B cell (primary cell): ENCODE data around the gene PPARG. TPM values are rescaled to one million over a fixed set of nuclear protein-coding genes. Genes with fewer than 3 reads are reported as not detected.

ENCODE experiments used
- ATAC-seq: fragments of 200-7000 bp; cut with Tn5 transposase; one replicate; pipeline ENCODE4 v1.10.0; 2021; ENCODE audit warnings: low read depth, mild to moderate bottlenecking, moderate number of reproducible peaks, moderate library complexity
- CTCF ChIA-PET: fragments of 350-600 bp; sonication (Branson Sonifier 250); formaldehyde crosslinking; loops from one replicate; lab custom pipeline; 2021; ENCODE audit warnings: antibody characterized with exemption, inconsistent platforms; lab: Charles Lee
- POLR2A ChIA-PET: fragments of 350-600 bp; sonication (Branson Sonifier 250); formaldehyde crosslinking; loops from one replicate; lab custom pipeline; 2021; ENCODE audit warnings: antibody characterized with exemption; lab: Charles Lee
- DNase-seq: peaks from one replicate; pipeline ENCODE4 v3.0.0; 2013
- H2AFZ ChIP-seq: 2 replicates; pipeline ENCODE4 v1.6.1; 2012; ENCODE audit warnings: mild to moderate bottlenecking, low read depth, low read length; ENCODE audit not compliant: insufficient read depth, poor library complexity, severe bottlenecking
- H3K27ac ChIP-seq, 2 donors: 1 replicate in 1 of 2; 2 replicates in 1 of 2; pipeline ENCODE4 v1.5.1; 2012 to 2013; ENCODE audit warnings: low read length in 2 of 2, mild to moderate bottlenecking in 2 of 2, moderate library complexity in 1 of 2
- H3K27me3 ChIP-seq, 4 experiments: fragments of 200-600 bp in 1 of 4; sonication (generic) in 1 of 4; replicated peaks in 1 of 4; 1 replicate in 2 of 4; 2 replicates in 2 of 4; pipeline versions ENCODE4 v1.6.1 to v1.7.0; 2013 to 2016; ENCODE audit warnings: low read length in 3 of 4, mild to moderate bottlenecking in 2 of 4, mixed read lengths in 1 of 4, moderate library complexity in 1 of 4; ENCODE audit not compliant: insufficient read depth in 4 of 4, control insufficient read depth in 3 of 4; ENCODE audit errors: control extremely low read depth in 1 of 4
- H3K36me3 ChIP-seq, 2 experiments: replicated peaks in 1 of 2; 1 replicate in 1 of 2; 2 replicates in 1 of 2; pipeline versions ENCODE4 v1.6.1 to v1.7.1; 2013; ENCODE audit warnings: low read length in 1 of 2; ENCODE audit not compliant: insufficient read depth in 2 of 2, control insufficient read depth in 1 of 2; ENCODE audit errors: control extremely low read depth in 1 of 2, extremely low read depth in 1 of 2
- H3K4me1 ChIP-seq, 2 donors: fragments of 200-600 bp in 1 of 2; sonication (generic) in 1 of 2; 1 replicate in 1 of 2; 2 replicates in 1 of 2; pipeline versions ENCODE4 v1.5.1 to v1.6.1; 2013 to 2017; ENCODE audit warnings: low read length in 2 of 2; ENCODE audit not compliant: control insufficient read depth in 2 of 2, insufficient read depth in 2 of 2
- H3K4me2 ChIP-seq: replicated peaks from 2 replicates; pipeline ENCODE3; 2012; ENCODE audit warnings: mild to moderate bottlenecking, low read depth, low read length; ENCODE audit not compliant: poor library complexity, severe bottlenecking
- H3K4me3 ChIP-seq, 5 experiments: fragments of 200-600 bp in 1 of 5; sonication (generic) in 1 of 5; 1 replicate in 3 of 5; 2 replicates in 2 of 5; pipeline versions ENCODE4 v1.5.1 to v1.7.0; 2011 to 2016; ENCODE audit warnings: low read length in 4 of 5, mild to moderate bottlenecking in 4 of 5, low read depth in 2 of 5, control low read depth in 1 of 5, moderate library complexity in 1 of 5; ENCODE audit not compliant: insufficient read depth in 1 of 5; ENCODE audit errors: control extremely low read depth in 1 of 5, extremely low read depth in 1 of 5
- H3K79me2 ChIP-seq: fragments of 200-600 bp; sonication (generic); one replicate; pipeline ENCODE4 v1.6.0; 2016; ENCODE audit warnings: low read length; ENCODE audit not compliant: control insufficient read depth, insufficient read depth
- H3K9ac ChIP-seq: fragments of 200-600 bp; sonication (generic); 2 replicates; pipeline ENCODE4 v1.6.1; 2017; ENCODE audit warnings: mild to moderate bottlenecking, low read length, moderate library complexity
- H3K9me3 ChIP-seq, 3 donors: one replicate each; pipeline versions ENCODE4 v1.6.1 to v1.7.1; 2013; ENCODE audit warnings: low read length in 2 of 3; ENCODE audit not compliant: control insufficient read depth in 2 of 3, insufficient read depth in 1 of 3; ENCODE audit errors: control extremely low read depth in 1 of 3
- H4K20me1 ChIP-seq: 2 replicates; pipeline ENCODE4 v1.6.0; 2012; ENCODE audit warnings: mild to moderate bottlenecking, low read length; ENCODE audit not compliant: insufficient read depth, control insufficient read depth, poor library complexity, severe bottlenecking
- H3K27ac Mint-ChIP-seq: one replicate; pipeline ENCODE4 v1.8.0; 2021; ENCODE audit warnings: mixed read lengths
- H3K27me3 Mint-ChIP-seq: one replicate; pipeline ENCODE4 v1.8.0; 2021; ENCODE audit warnings: mixed read lengths
- H3K4me1 Mint-ChIP-seq: one replicate; pipeline ENCODE4 v1.8.0; 2021; ENCODE audit warnings: mixed read lengths
- H3K4me3 Mint-ChIP-seq: one replicate; pipeline ENCODE4 v1.8.0; 2021; ENCODE audit warnings: mixed read lengths
- H3K9me3 Mint-ChIP-seq: one replicate; pipeline ENCODE4 v1.8.0; 2022; ENCODE audit warnings: mixed read lengths; ENCODE audit not compliant: insufficient read depth
- CTCF ChIP-seq: fragments of 200-600 bp; IDR thresholded peaks from one replicate; pipeline ENCODE4 v1.8.0; 2022; ENCODE audit warnings: antibody characterized with exemption, mild to moderate bottlenecking
- EZH2 ChIP-seq: IDR thresholded peaks from 2 replicates; pipeline ENCODE4 v1.6.1; 2012; ENCODE audit warnings: borderline replicate concordance, low read depth, mild to moderate bottlenecking, moderate library complexity, low read length; ENCODE audit not compliant: insufficient read depth, poor library complexity, severe bottlenecking
- WGBS: methylation state at CpG from one replicate; pipeline ENCODE4 v1.1.5; 2013; ENCODE audit warnings: missing lambda C conversion rate; ENCODE audit not compliant: insufficient coverage; 5-methylcytosine and 5-hydroxymethylcytosine counted together
- intact Hi-C: fragments of 100-400 bp; cut with micrococcal nuclease; formaldehyde crosslinking; loops from one replicate; pipeline ENCODE4 v1.10.0; 2022
- polyA plus RNA-seq: library from polyadenylated mRNA; depleted of rRNA; stranded (reverse); fragments of >200 nt; gene quantifications from 2 replicates; pipeline ENCODE4 v1.2.3, GENCODE V29; 2012
- total RNA-seq, 2 donors: library from RNA; stranded (reverse); fragments of 120-200 nt in 1 of 2; gene quantifications; 1 replicate in 1 of 2; 2 replicates in 1 of 2; pipeline versions ENCODE4 v1.2.3 to v1.2.4, GENCODE V29; 2013 to 2022

Gene PPARG
- total and polyA plus RNA-seq, 2 donors (not counting 1 experiment from before 2014, with no cell fraction given): 0.12 to 0.44 TPM

- no peaks in the 10 kb centered on the region for H4K20me1 ChIP-seq
- no peak overlapping the region for H3K27ac ChIP-seq
- ChIA-PET CTCF (no interaction called here), POLR2A (no interaction called here)
- H3K9me3 Mint-ChIP-seq: no peaks in the 10 kb centered on the region
- peaks cover 6% of the 10 kb centered on the region for H3K4me1 Mint-ChIP-seq
- H3K9me3 ChIP-seq: no peaks in the 10 kb centered on the region
- peaks cover 16% of the 10 kb centered on the region for H3K27me3 Mint-ChIP-seq
- no CpG with 5 or more reads among the region's 5 CpGs for WGBS
- no peak overlapping the region for H2AFZ ChIP-seq
- H3K4me2 ChIP-seq: no peak overlapping the region
- no peaks in the 10 kb centered on the region for H3K27me3 ChIP-seq
- no peak for ATAC-seq
- no peaks in the 10 kb centered on the region for H3K79me2 ChIP-seq
- no peak overlapping the region for H3K4me3 Mint-ChIP-seq
- H3K4me1 ChIP-seq: peaks cover 3 to 6% of the 10 kb centered on the region in 2 donors
- H3K9ac ChIP-seq: no peak overlapping the region
- no peak for DNase-seq
- no peak overlapping the region for H3K27ac Mint-ChIP-seq
- no peak for TF ChIP-seq CTCF
- TF ChIP-seq EZH2: no peak
- H3K36me3 ChIP-seq: no peaks in the 10 kb centered on the region
- H3K4me3 ChIP-seq: no peak overlapping the region
- intact Hi-C loops: no loop called here
Observed at GRCh38 chr3:12270976-12271375, 17.9 kb upstream of the PPARG start.

GRCh38 chr3:12273045-12273695 lies 15.7 kb upstream of the PPARG start:
- no CpG with 5 or more reads among the region's 2 CpGs for WGBS
- H3K27ac Mint-ChIP-seq: no peak overlapping the region
- no peaks in the 10 kb centered on the region for H3K27me3 ChIP-seq
- ChIA-PET CTCF (no interaction called here), POLR2A (no interaction called here)
- no peak overlapping the region for H3K27ac ChIP-seq
- TF ChIP-seq CTCF (no peak), EZH2 (no peak)
- DNase-seq (peak; percentile 12), ATAC-seq (no peak)
- no peak overlapping the region for H2AFZ ChIP-seq
- no peak overlapping the region for H3K9ac ChIP-seq
- no peak overlapping the region for H3K4me3 Mint-ChIP-seq
- intact Hi-C loops: no loop called here
- no peaks in the 10 kb centered on the region for H3K36me3 ChIP-seq
- no peaks in the 10 kb centered on the region for H4K20me1 ChIP-seq
- H3K4me1 ChIP-seq: peaks cover 3 to 6% of the 10 kb centered on the region in 2 donors
- no peak overlapping the region for H3K4me2 ChIP-seq
- peaks cover 10% of the 10 kb centered on the region for H3K27me3 Mint-ChIP-seq
- no peaks in the 10 kb centered on the region for H3K79me2 ChIP-seq
- H3K9me3 ChIP-seq: no peaks in the 10 kb centered on the region
- peaks cover 6% of the 10 kb centered on the region for H3K4me1 Mint-ChIP-seq
- no peaks in the 10 kb centered on the region for H3K9me3 Mint-ChIP-seq
- no peak overlapping the region for H3K4me3 ChIP-seq
